ENCODE measurements around the gene CLEC11A. TPM values are rescaled to one million over a fixed set of nuclear protein-coding genes. Genes with fewer than 3 reads are reported as not detected.

Gene CLEC11A
- total and polyA plus RNA-seq, 10 of the 15 experiments (the other 5 are each of a cell fraction or from before 2014, with no cell fraction given): not detected

- no peaks in the 10 kb centered on the region for H3K36me3 ChIP-seq (ENCODE audit: control insufficient read depth in 2 of 2, insufficient read depth in 2 of 2, low read length in 1 of 2)
- ChIA-PET SMC1A (ENCODE audit: uncharacterized antibody, unreplicated experiment) (no interaction called here), POLR2A (no interaction called here), RAD21 (ENCODE audit: unreplicated experiment) (no interaction called here), CTCF (interaction anchor here (0.6 kb wide), 1 partner anchor 281 kb away, joined by 4 read pairs; no protein-coding TSS in a partner anchor)
- no peak for DNase-seq (ENCODE audit: low read depth, low spot score)
- H3K4me2 ChIP-seq (ENCODE audit: control insufficient read depth, insufficient read depth): no peak overlapping the region
- ATAC-seq: no peak
- no peaks in the 10 kb centered on the region for H3K79me2 ChIP-seq (ENCODE audit: control insufficient read depth, insufficient read depth, low read length)
- no peak for FAIRE-seq
- TF ChIP-seq MYC (IDR thresholded peaks at IDR 0.05; ENCODE audit: insufficient read depth, insufficient read length, insufficient replicate concordance, low read length, severe bottlenecking): no peak
- no peak for TF ChIP-seq ETV6 (conservative IDR thresholded peaks at IDR 0.05 in 1 of 2, IDR thresholded peaks at IDR 0.05 in 1 of 2; ENCODE audit: borderline replicate concordance in 1 of 2, low read depth in 1 of 2)
- no peak for TF ChIP-seq RELA (IDR thresholded peaks at IDR 0.05; ENCODE audit: borderline replicate concordance, partially characterized antibody)
- TF ChIP-seq IKZF2 (IDR thresholded peaks at IDR 0.05): no peak
- whole genome bisulfite sequencing (ENCODE audit: insufficient coverage, insufficient replicate concordance, low lambda C conversion rate, missing lambda C conversion rate): 60% methylated on average over 13 of the region's 13 CpGs
- in situ Hi-C loops (cut with MboI): no loop called here
- no peaks in the 10 kb centered on the region for H3K27me3 ChIP-seq (replicated peaks in 1 of 2; ENCODE audit: control insufficient read depth in 2 of 2, insufficient read depth in 2 of 2, low read length in 1 of 2)
- no peak overlapping the region for H3K4me3 ChIP-seq
- intact Hi-C loops (cut with micrococcal nuclease; ENCODE audit: unreplicated experiment): no loop called here
- H3K4me1 ChIP-seq (ENCODE audit: control insufficient read depth, insufficient read depth, low read length): no peaks in the 10 kb centered on the region
- H4K20me1 ChIP-seq (ENCODE audit: control insufficient read depth, insufficient read depth): no peaks in the 10 kb centered on the region
- no peak overlapping the region for H2AFZ ChIP-seq (ENCODE audit: control insufficient read depth, low read depth, low read length)
- H3K9ac ChIP-seq (ENCODE audit: control insufficient read depth, insufficient read depth, low read length): no peak overlapping the region
- BruUV-seq (replicated peaks): no TSS peak
- H3K9me3 ChIP-seq (replicated peaks; ENCODE audit: control insufficient read depth, insufficient read depth, low read length): no peaks in the 10 kb centered on the region
- no peak overlapping the region for H3K27ac ChIP-seq (ENCODE audit: control insufficient read depth, insufficient read depth)
Observed at GRCh38 chr19:50770888-50771287, 47.7 kb downstream of the CLEC11A start.

- H3K9me3 ChIP-seq (replicated peaks; ENCODE audit: control insufficient read depth, insufficient read depth, low read length): no peaks in the 10 kb centered on the region
- H4K20me1 ChIP-seq (ENCODE audit: control insufficient read depth, insufficient read depth): no peaks in the 10 kb centered on the region
- intact Hi-C loops (cut with micrococcal nuclease; ENCODE audit: unreplicated experiment): no loop called here
- 0% methylated on average over 2 of the region's 2 CpGs for WGBS (ENCODE audit: insufficient coverage, insufficient replicate concordance, low lambda C conversion rate, missing lambda C conversion rate)
- BruUV-seq (replicated peaks): no TSS peak
- CTCF ChIA-PET: interaction anchor here (1.4 kb wide), 1 partner anchor 216 kb away, joined by 3 read pairs; no protein-coding TSS in a partner anchor
- FAIRE-seq: peak; percentile 41
- POLR2A ChIA-PET: no interaction called here
- RAD21 ChIA-PET (ENCODE audit: unreplicated experiment): no interaction called here
- ATAC-seq: peak; percentile 45; the same call in 1 of the 3 replicates
- in situ Hi-C loops (cut with MboI): no loop called here
- no peaks in the 10 kb centered on the region for H3K36me3 ChIP-seq (ENCODE audit: control insufficient read depth in 2 of 2, insufficient read depth in 2 of 2, low read length in 1 of 2)
- no peak overlapping the region for H3K4me2 ChIP-seq (ENCODE audit: control insufficient read depth, insufficient read depth)
- peaks cover under 1% of the 10 kb centered on the region in 2 experiments; a peak in 3 of 4 replicates for H3K27me3 ChIP-seq (replicated peaks in 1 of 2; ENCODE audit: control insufficient read depth in 2 of 2, insufficient read depth in 2 of 2, low read length in 1 of 2)
- SMC1A ChIA-PET (ENCODE audit: uncharacterized antibody, unreplicated experiment): no interaction called here
- no peaks in the 10 kb centered on the region for H3K79me2 ChIP-seq (ENCODE audit: control insufficient read depth, insufficient read depth, low read length)
- H3K27ac ChIP-seq (ENCODE audit: control insufficient read depth, insufficient read depth): no peak overlapping the region
- H3K4me3 ChIP-seq: no peak overlapping the region
- H2AFZ ChIP-seq (ENCODE audit: control insufficient read depth, low read depth, low read length): no peak overlapping the region
- no peak overlapping the region for H3K9ac ChIP-seq (ENCODE audit: control insufficient read depth, insufficient read depth, low read length)
- no peak for DNase-seq (ENCODE audit: low read depth, low spot score)
- H3K4me1 ChIP-seq (ENCODE audit: control insufficient read depth, insufficient read depth, low read length): no peaks in the 10 kb centered on the region
- TF ChIP-seq TAF1 (IDR thresholded peaks at IDR 0.05; ENCODE audit: borderline replicate concordance, low read depth, low read length) (no peak), NR2C1 (IDR thresholded peaks at IDR 0.05) (no peak), HDAC2 (IDR thresholded peaks at IDR 0.05) (no peak), RUNX3 (IDR thresholded peaks at IDR 0.05; ENCODE audit: low read length) (no peak), IRF5 (IDR thresholded peaks at IDR 0.05; ENCODE audit: borderline replicate concordance) (no peak), GABPA (IDR thresholded peaks at IDR 0.05; ENCODE audit: low read depth) (no peak), ZBTB11 (CRISPR knock-in tag; IDR thresholded peaks at IDR 0.05) (no peak), ATF3 (IDR thresholded peaks at IDR 0.05; ENCODE audit: borderline replicate concordance, extremely low read depth, low read depth, low read length) (peak; percentile 6; the same call in 1 of the 2 replicates), MYC (IDR thresholded peaks at IDR 0.05; ENCODE audit: insufficient read depth, insufficient read length, insufficient replicate concordance, low read length, severe bottlenecking) (no peak), MTA2 (IDR thresholded peaks at IDR 0.05; ENCODE audit: low read depth) (no peak)
Observed at GRCh38 chr19:50772476-50772875, 49.3 kb downstream of the CLEC11A start.
